Natural killer cell treated with Interleukin-12 subunit alpha and Interleukin-12 subunit beta and Interleukin-15 and Interleukin-18, amount 100 ng/mL, for 72 hours (primary cell): ENCODE data around the gene CGNL1. TPM values are rescaled to one million over a fixed set of nuclear protein-coding genes. Genes with fewer than 3 reads are reported as not detected.

Experiments
- ATAC-seq, 2 donors: fragments of 150-1000 bp; cut with Tn5 transposase in 1 of 2; sonication (Bioruptor Pico), chemical (Tn5 transposase) in 1 of 2; 2 replicates each; pipeline ENCODE4 v1.10.0; 2021
- DNase-seq: peaks from one replicate; pipeline ENCODE4 v3.0.0; 2022; ENCODE audit warnings: low spot score
- H3K27ac Mint-ChIP-seq, 2 donors: 1 replicate in 1 of 2; 2 replicates in 1 of 2; pipeline ENCODE4 v1.8.0; 2022; ENCODE audit warnings: mixed read lengths in 2 of 2, mild to moderate bottlenecking in 1 of 2, moderate library complexity in 1 of 2
- H3K27me3 Mint-ChIP-seq, 2 donors: 1 replicate in 1 of 2; 2 replicates in 1 of 2; pipeline ENCODE4 v1.8.0; 2022; ENCODE audit warnings: mixed read lengths in 2 of 2
- H3K36me3 Mint-ChIP-seq: one replicate; pipeline ENCODE4 v1.8.0; 2022; ENCODE audit warnings: mixed read lengths
- H3K4me1 Mint-ChIP-seq, 2 donors: 1 replicate in 1 of 2; 2 replicates in 1 of 2; pipeline ENCODE4 v1.8.0; 2022; ENCODE audit warnings: low read depth in 2 of 2, mixed read lengths in 2 of 2, mild to moderate bottlenecking in 1 of 2
- H3K4me3 Mint-ChIP-seq: one replicate; pipeline ENCODE4 v1.8.0; 2022; ENCODE audit warnings: mixed read lengths
- H3K9me3 Mint-ChIP-seq: 2 replicates; pipeline ENCODE4 v1.8.0; 2022; ENCODE audit warnings: mixed read lengths
- total RNA-seq, 2 donors: library from RNA; stranded (reverse); gene quantifications; one replicate each; pipeline ENCODE4 v1.2.3, GENCODE V29; 2022

Gene CGNL1
- total RNA-seq, 2 donors from 2014 or later, result not detected

DNA sequence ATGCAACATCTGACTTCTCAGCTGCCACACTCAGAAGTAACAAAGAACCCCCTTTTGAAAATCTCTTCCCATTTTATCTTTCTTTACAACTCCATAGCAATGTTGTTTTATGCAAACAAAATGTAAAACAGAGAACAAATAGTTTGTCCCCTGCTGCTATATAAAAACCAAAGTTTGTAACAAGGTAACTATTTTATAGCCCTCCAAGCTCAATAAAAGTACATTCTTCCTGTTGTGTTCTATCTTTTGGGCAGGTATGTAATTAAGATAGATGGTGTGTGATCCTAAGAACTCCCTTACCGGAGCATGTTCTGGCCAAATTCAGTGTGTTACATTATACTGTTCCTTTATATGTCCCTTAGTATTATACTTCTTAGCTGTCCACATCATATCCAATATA, 12.6 kb upstream of the CGNL1 start:
- DNase-seq (no peak), ATAC-seq (no peak)
- Mint-ChIP-seq H3K9me3 (no peaks in the 10 kb centered on the region), H3K4me3 (no peak overlapping the region), H3K27ac (no peak overlapping the region), H3K27me3 (no peaks in the 10 kb centered on the region), H3K4me1 (no peaks in the 10 kb centered on the region), H3K36me3 (no peaks in the 10 kb centered on the region)

DNA sequence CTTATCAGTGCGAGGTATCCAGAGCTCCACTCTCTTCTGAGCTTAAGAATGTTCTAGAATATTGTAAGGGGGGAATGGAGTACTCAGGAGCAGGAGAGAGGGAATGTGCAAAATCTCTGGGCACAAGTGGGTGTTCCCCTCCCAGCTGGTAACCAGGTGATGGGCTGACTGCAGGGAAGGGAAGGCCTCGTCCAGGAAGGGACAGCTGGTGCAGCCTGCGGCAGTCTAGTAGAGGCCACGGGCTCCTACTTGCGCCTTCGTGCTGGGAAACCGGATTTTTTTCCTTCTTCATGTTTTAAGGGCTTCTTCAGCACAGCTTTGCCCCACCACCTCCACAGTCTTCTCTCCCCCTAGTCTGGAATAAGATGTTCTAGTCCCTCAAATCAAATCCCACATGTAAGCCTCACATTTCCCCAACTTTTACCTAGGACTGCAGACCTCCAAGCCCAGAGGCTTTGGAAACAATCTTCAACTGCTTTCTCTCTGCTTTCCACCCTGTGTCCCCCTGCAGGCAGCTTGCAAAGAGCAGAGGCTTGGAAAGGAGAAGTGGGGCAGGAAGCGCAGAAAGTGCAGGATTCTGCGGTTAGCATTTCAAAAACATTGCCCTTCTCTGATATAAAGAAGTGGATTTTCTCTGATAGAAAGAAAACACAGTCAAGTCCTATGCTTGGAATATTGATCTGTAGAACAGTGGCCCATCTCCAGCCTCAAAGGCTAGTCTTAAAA, 11.9 kb upstream of the CGNL1 start:
- ATAC-seq (no peak), DNase-seq (no peak)
- H3K4me1 Mint-ChIP-seq, result no peaks in the 10 kb centered on the region
- no peaks in the 10 kb centered on the region for H3K36me3 Mint-ChIP-seq
- no peaks in the 10 kb centered on the region for H3K27me3 Mint-ChIP-seq
- H3K27ac Mint-ChIP-seq, result no peak overlapping the region
- H3K9me3 Mint-ChIP-seq, result no peaks in the 10 kb centered on the region
- H3K4me3 Mint-ChIP-seq, result no peak overlapping the region

DNA sequence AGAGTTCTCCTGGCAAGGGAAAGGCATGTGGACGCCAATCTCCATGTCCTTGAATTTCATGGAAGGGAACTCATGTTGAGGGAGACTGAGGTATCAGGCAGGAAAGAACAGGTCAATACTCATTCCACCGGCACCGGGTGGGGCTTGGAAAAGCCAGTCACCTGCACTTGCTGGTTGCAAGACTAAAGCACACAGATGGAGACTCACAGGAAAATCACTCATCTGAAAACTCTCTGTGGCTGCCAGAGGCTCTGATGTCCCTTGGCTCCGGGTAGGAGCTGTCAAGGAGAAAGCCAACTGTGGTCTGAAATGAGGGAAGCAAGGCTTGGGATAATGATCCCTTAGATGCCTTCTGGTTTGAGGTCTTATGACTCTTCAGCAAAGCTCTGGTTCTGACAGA, 8.7 kb upstream of the CGNL1 start:
- Mint-ChIP-seq H3K4me1 (no peaks in the 10 kb centered on the region), H3K27me3 (peaks cover 10 to 16% of the 10 kb centered on the region in 2 donors), H3K4me3 (no peak overlapping the region), H3K9me3 (no peaks in the 10 kb centered on the region), H3K27ac (no peak overlapping the region), H3K36me3 (no peaks in the 10 kb centered on the region)
- DNase-seq (no peak), ATAC-seq (no peak)

DNA sequence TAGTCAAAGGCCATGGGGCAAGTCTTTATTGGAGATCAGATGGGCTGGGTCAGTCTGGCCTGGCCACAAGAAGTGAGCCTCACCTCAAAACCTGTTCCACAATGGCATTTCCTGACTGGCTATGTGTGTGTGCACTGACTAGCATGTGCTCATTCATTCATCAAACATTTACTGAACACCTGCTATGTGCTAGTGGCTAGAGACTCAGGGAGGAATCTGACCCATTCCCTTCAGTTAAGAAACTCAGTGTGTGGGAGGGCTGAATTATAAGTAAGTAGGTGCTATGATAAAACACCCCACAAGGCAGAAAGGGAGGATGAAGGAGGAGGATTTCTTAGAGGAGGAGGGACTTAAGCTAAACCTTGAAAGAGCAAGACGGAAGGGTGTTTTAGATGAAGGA, 5.4 kb upstream of the CGNL1 start:
- H3K27me3 Mint-ChIP-seq, result peaks cover 34 to 48% of the 10 kb centered on the region in 2 donors
- no peak for ATAC-seq
- DNase-seq, result no peak
- H3K4me3 Mint-ChIP-seq, result no peak overlapping the region
- H3K9me3 Mint-ChIP-seq, result no peaks in the 10 kb centered on the region
- H3K4me1 Mint-ChIP-seq, result peaks cover 0 to 2% of the 10 kb centered on the region in 2 donors
- no peak overlapping the region for H3K27ac Mint-ChIP-seq
- no peaks in the 10 kb centered on the region for H3K36me3 Mint-ChIP-seq

DNA sequence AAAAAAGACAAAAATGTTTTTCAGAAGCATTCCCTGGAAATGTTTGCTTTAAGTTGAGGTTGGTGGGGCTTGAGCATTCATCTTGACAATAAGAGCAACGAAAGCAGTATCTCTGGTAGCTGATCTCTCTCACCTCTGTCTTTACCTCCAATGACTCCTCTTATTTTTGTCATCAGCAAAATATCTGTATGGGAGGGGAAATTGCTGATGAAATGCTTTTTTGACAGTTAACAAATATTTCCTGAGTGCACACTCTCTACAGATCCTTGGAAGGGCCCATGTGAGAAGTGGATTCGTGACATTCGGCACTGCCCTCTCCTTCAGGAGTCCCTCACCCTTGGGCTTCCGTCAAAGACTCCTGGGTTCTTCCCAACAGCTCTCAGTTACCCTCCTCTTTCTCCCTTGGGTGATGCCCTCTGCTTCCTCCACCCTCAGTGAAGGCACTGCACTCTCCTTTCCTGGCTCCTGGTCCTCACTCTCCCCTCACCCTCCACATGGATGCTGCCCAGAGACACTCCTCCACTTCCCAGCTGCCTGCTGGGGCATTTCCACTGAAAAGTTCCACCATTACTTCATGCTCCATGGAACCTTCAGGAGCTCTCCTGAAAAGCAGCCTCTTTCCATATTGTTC, 2.9 kb upstream of the CGNL1 start:
- peaks cover 0 to 7% of the 10 kb centered on the region in 2 donors for H3K4me1 Mint-ChIP-seq
- H3K9me3 Mint-ChIP-seq, result no peaks in the 10 kb centered on the region
- ATAC-seq, result no peak
- DNase-seq, result no peak
- H3K27ac Mint-ChIP-seq, result no peak overlapping the region
- no peak overlapping the region for H3K4me3 Mint-ChIP-seq
- H3K27me3 Mint-ChIP-seq, result peaks cover 45 to 63% of the 10 kb centered on the region in 2 donors
- H3K36me3 Mint-ChIP-seq, result no peaks in the 10 kb centered on the region

DNA sequence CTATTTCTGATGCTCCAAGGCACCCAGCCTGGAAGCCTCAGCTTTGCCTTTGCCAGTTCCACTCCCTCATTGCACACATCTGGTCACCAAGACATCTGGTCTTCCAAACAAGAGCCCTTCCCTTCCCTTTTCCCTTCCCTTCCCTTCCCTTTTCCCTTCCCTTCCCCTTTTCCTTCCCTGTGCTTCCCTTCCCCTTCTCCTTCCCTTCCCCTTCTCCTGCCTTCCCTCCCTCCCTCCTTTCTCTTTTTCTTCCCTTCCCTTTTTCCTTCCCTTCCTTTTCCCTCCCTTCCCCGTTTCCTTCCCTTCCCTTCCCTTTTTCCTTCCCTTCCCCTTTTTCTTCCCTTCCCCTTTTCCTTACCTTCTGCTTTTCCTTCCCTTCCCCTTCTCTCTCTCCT, 2.4 kb upstream of the CGNL1 start:
- H3K27ac Mint-ChIP-seq, result no peak overlapping the region
- H3K9me3 Mint-ChIP-seq, result no peaks in the 10 kb centered on the region
- peaks cover 0 to 7% of the 10 kb centered on the region in 2 donors for H3K4me1 Mint-ChIP-seq
- ATAC-seq (no peak), DNase-seq (no peak)
- H3K4me3 Mint-ChIP-seq, result no peak overlapping the region
- H3K36me3 Mint-ChIP-seq, result no peaks in the 10 kb centered on the region
- peaks cover 47 to 68% of the 10 kb centered on the region in 2 donors for H3K27me3 Mint-ChIP-seq

DNA sequence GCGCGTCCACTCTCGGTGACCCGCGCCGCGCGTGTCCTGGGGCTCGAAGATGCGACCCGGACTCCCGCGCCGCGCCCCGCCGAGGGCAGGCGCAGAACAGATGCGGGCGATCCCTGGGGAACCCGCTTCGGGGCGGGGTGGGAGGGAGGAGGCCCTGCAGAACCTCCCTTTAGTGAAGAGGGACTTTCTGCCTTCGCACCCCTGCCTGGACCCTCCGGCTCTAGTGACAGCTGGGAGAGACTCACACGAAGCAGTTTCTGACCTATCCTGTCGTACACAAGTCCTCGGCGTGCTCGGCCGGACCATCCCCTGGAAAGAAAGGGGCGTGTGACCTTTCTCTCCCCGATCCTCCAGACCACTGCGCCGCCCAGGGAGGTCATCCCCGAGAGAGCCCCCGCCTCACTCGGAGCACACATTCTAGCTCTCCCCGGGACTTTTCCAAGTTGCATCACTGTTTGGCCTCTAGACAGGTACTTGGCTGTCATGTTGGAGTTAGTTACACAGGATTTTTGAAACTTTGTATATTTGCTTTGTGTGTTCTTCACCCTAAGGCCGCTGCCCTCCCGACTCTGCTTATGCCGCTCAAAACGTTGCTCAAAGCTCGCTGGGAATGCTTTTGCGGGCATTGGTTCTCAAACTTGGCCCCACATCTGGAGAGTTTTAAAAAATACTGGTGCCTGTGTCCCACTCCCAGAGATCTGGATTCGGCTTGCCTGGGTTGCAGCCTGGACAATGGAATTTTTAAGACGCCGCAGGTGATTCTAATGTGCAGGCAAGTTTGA, 582 bp downstream of the CGNL1 start:
- Mint-ChIP-seq H3K27me3 (peaks cover 53 to 71% of the 10 kb centered on the region in 2 donors), H3K9me3 (no peaks in the 10 kb centered on the region), H3K36me3 (no peaks in the 10 kb centered on the region), H3K4me3 (no peak overlapping the region), H3K4me1 (peaks cover 0 to 7% of the 10 kb centered on the region in 2 donors), H3K27ac (no peak overlapping the region)
- DNase-seq, result no peak
- ATAC-seq, result peak; percentile 26 to 45

DNA sequence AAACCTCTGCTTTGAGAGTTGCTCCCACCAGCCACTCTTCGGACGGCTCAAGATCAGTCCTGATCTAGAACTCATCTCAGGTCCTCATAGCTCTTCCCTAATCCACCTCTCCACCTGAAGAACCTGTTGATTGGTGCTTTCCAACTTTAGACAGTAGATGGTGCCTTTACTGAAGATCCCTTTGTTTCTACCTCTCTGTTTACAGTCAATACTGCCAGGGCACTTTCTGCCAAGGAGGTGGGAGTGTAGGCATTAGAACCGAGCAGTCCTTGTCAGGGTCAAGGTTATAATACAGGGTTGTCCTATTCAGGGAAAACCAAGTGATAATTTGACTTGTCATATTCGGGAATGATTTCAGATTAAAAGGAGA, 1.2 kb downstream of the CGNL1 start:
- Mint-ChIP-seq H3K4me3 (no peak overlapping the region), H3K36me3 (no peaks in the 10 kb centered on the region), H3K27me3 (peaks cover 51 to 68% of the 10 kb centered on the region in 2 donors), H3K27ac (no peak overlapping the region), H3K4me1 (peaks cover 0 to 7% of the 10 kb centered on the region in 2 donors), H3K9me3 (no peaks in the 10 kb centered on the region)
- no peak for DNase-seq
- ATAC-seq, result no peak

DNA sequence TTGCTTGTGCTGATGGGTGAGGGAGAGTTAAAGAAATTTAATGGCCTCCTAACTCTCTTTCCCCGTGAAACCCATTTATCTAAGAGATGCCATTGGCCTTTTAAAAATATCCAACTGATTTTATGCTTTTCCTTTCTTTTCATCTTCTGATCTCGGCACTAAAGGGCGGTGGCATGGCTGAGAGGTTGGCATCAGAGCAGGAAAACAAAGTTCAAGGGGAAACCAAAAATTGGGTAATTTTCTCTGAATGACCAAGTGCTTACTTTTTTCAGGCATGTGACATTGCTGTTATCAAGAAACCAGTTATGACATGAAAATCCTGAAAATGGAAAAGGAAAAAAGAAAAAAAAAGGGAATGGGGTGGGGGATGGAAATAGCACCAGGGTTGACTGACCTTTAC, 3.2 kb downstream of the CGNL1 start:
- Mint-ChIP-seq H3K9me3 (no peaks in the 10 kb centered on the region), H3K4me1 (peaks cover 0 to 7% of the 10 kb centered on the region in 2 donors), H3K27me3 (peaks cover 38 to 48% of the 10 kb centered on the region in 2 donors), H3K4me3 (no peak overlapping the region), H3K27ac (no peak overlapping the region), H3K36me3 (no peaks in the 10 kb centered on the region)
- DNase-seq, result no peak
- ATAC-seq, result no peak

DNA sequence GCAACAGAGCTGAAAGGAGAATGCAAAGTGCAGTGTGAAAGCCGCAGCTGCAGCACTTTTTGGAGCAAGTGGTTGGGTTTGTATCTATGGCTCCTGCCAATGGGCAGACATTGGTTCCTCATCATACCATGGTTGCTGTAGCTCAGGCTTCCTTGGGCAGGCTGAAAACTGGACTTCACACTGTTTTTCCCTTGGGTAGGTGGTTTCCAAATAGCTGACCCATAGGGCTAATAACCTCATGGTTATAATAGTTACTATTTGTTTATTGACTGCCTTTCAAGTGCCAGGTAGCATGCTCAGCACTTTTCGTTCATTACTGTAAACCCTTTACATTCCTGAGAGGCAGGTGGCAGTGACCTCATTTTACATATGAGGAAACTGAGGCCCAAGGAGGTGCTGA, 4.5 kb downstream of the CGNL1 start:
- H3K4me3 Mint-ChIP-seq, result no peak overlapping the region

DNA sequence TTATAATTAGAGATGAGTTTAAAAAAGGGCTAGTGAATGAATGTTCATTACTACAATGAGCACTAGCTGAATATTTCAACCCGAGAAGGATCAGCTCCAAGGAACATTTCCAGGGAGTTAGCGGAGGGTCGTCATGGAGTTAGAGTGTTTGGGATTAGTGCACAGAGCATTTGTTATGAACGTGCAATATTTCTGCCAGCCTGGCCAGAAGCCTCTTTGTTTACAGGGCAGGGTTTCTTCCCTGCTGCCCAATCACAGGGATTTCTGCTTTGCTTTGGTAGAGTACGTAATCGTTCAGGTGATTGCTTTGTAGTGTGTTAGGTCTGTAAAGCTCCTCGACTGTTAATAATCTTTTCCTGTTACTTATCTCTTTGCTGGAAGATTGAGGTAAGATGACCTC, 5.9 kb downstream of the CGNL1 start:
- Mint-ChIP-seq H3K4me3 (no peak overlapping the region), H3K27me3 (peaks cover 22 to 29% of the 10 kb centered on the region in 2 donors), H3K9me3 (no peaks in the 10 kb centered on the region), H3K36me3 (no peaks in the 10 kb centered on the region), H3K4me1 (no peaks in the 10 kb centered on the region), H3K27ac (no peak overlapping the region)
- no peak for ATAC-seq
- no peak for DNase-seq

More for the DNA sequence above, 4.5 kb downstream of the CGNL1 start:
- ATAC-seq (no peak), DNase-seq (no peak)
- Mint-ChIP-seq H3K27me3 (peaks cover 29 to 36% of the 10 kb centered on the region in 2 donors), H3K27ac (no peak overlapping the region), H3K36me3 (no peaks in the 10 kb centered on the region), H3K9me3 (no peaks in the 10 kb centered on the region), H3K4me1 (peaks cover 0 to 6% of the 10 kb centered on the region in 2 donors)

DNA sequence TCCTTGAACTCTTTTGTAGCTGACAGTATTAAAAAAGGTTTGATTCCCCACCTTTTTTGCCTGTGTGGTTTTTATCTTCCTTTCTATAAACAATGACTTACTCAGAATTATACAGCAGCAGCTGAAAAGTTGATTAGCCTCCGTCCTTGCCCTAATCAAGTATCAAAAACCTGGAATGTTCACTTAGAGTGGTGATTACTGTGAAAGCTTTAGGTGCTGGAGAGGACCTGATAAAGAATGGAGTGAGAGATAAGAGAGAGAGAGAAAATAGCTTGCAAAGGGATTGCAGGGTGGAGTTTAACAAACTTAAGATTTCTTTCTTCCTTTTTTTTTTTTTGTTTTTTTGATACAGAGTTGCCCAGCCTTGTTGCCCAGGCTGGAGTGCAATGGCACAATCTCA, 6.7 kb downstream of the CGNL1 start:
- Mint-ChIP-seq H3K4me1 (no peaks in the 10 kb centered on the region), H3K27me3 (peaks cover 17 to 21% of the 10 kb centered on the region in 2 donors), H3K36me3 (no peaks in the 10 kb centered on the region), H3K4me3 (no peak overlapping the region), H3K27ac (no peak overlapping the region), H3K9me3 (no peaks in the 10 kb centered on the region)
- DNase-seq (no peak), ATAC-seq (no peak)

DNA sequence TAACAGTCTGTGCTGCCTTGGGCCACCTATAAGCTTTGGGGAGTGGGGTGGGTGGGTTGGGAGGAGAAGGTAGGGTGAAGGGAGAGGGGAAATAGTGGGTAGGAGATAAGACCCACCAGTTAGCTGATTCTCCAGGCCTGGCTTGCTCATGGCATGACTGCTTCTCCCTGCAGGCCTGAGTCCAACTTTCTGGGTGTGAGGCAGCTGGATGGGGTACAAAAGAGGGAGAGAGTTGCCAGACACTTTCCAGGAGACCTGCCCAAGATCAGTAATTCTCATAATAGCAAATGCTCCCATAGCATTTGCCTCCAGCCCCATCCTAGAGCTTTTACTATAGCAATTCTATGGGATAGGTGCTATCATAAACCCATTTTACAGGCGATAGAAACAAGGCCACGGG, 7.7 kb downstream of the CGNL1 start:
- H3K9me3 Mint-ChIP-seq, result no peaks in the 10 kb centered on the region
- no peak overlapping the region for H3K27ac Mint-ChIP-seq
- ATAC-seq (no peak), DNase-seq (no peak)
- no peaks in the 10 kb centered on the region for H3K4me1 Mint-ChIP-seq
- no peak overlapping the region for H3K4me3 Mint-ChIP-seq
- H3K27me3 Mint-ChIP-seq, result peaks cover 13 to 19% of the 10 kb centered on the region in 2 donors
- no peaks in the 10 kb centered on the region for H3K36me3 Mint-ChIP-seq

DNA sequence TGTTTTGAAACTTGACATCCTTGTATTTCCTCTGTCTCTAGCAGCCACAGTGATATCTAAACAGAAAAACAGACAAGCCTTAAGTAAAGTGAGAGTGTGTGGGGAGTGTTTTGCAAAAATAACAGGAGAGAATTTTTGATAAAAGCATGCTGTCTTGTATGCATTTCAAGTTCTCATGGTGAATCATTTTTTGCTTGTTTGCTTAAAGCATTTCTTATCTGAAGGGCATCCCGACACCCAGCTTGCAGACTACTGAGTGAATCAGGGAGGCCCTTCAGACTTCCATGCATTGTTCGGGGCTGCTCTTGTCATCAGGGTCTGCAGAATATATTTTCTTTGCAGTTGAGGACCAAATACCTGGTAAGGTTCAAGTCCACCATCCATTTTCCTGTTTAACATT, 8.5 kb downstream of the CGNL1 start:
- Mint-ChIP-seq H3K27me3 (peaks cover 8 to 11% of the 10 kb centered on the region in 2 donors), H3K27ac (no peak overlapping the region)
- no peak for ATAC-seq

More for the DNA sequence above, 8.5 kb downstream of the CGNL1 start:
- Mint-ChIP-seq H3K9me3 (no peaks in the 10 kb centered on the region), H3K4me1 (no peaks in the 10 kb centered on the region), H3K4me3 (no peak overlapping the region), H3K36me3 (no peaks in the 10 kb centered on the region)
- DNase-seq, result no peak
